C4-2B (cell line): ENCODE data around the gene CELSR2.

Source experiments
- CTCF ChIP-seq: fragments of 450-650 bp; conservative IDR thresholded peaks from 2 replicates; pipeline ENCODE4 v1.5.1; 2017; ENCODE audit warnings: mild to moderate bottlenecking
- ZFX ChIP-seq: fragments of 450-650 bp; IDR thresholded peaks from 2 replicates; pipeline ENCODE4 v1.6.1; 2017

DNA sequence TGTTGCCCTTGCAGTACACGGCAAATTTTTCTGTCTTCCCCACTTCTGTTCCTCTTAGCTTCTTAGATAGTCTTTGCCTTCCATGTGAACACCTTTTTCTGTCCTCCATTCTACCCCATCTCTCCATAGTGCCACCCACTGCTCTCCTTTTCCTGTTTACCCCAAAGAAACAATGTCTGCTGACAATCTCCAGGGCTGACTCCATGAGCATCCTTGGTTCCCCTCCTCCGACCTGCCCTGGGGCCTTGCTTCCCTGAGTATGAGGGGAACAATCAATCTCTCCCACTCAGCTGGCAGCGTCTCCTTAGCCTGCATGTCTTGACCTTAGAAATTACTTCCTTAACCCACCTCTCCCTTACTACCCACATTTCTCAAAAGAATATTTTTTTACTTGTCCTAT, 69.8 kb downstream of the CELSR2 start:
- TF ChIP-seq ZFX (no peak), CTCF (no peak)
